ENCODE measurements around the gene CES1. TPM values are rescaled to one million over a fixed set of nuclear protein-coding genes. Genes with fewer than 3 reads are reported as not detected.

CES1 gene
- total and polyA plus RNA-seq, 2 donors (not counting 1 experiment from before 2014, with no cell fraction given) = 15.0 to 41.6 TPM

DNA sequence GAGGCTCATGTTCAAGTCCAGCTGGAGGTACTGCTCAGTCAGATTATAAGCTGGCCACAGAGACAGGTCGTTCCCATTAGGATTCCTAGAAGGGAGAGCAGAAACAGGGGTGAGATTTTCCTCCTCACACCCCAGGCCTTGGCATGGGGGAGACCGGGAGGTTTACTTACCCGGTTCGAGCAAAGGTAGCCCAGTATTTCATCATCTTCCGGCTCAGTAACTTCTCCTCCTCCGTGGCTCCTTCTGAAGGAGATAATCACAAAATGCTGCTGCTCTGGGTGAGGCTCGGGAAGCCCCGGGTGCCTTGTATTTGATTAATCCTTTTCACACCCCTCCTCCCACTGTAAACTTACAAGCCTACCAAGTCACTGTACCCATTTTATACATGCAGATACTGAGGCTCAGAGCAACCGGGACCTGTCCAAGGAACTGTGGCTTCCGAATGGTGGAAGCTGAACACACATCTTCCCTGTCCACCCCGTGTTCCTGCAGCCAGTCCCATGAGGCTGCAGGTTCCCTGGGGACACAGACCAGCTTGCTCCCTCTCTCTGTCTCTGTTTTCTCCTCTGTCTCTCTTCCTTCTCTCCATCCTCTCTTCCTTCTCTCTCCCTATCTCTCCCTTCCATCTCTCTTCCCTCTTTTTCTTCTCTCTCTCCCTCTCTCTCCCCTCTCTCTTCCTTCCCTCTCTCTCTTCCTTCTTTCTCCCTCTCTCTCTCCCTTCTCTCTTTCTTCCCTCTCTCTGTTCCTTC, 13.9 kb upstream of the CES1 start:
- Histone ChIP-seq H3K9ac (ENCODE audit: insufficient read depth, low read length) (no peak overlapping the region), H3K9me3 (ENCODE audit: control insufficient read depth, insufficient read depth, low read depth, low read length) (no peaks in the 10 kb centered on the region), H4K20me1 (ENCODE audit: control insufficient read depth, extremely low read depth, insufficient read depth, low read length) (no peaks in the 10 kb centered on the region)

DNA sequence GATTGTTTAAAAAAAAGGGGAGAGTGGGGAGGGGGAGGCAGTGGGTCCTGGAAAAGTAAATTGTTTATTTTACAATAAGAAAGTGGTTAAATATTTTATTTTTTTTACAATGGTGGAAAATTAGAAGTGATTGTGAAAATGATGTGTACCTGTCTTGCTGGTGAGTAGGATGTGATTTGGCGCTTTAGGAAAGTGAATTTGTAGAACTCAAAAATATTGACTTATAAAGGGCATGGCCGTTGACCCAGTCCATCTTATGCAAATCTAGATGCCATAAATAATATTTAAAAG, 10.2 kb upstream of the CES1 start:
- H3K27ac ChIP-seq (ENCODE audit: insufficient read depth, low read length) = no peak overlapping the region
- H3K4me1 ChIP-seq (ENCODE audit: control insufficient read depth, extremely low read depth, insufficient read depth, low read length) = no peaks in the 10 kb centered on the region
- H3K4me2 ChIP-seq (ENCODE audit: extremely low read depth, insufficient read depth, low read length) = no peak overlapping the region
- TF ChIP-seq EZH2 (IDR thresholded peaks at IDR 0.05; ENCODE audit: low read length, missing control alignments) = no peak
- TF ChIP-seq, protein P1, sequence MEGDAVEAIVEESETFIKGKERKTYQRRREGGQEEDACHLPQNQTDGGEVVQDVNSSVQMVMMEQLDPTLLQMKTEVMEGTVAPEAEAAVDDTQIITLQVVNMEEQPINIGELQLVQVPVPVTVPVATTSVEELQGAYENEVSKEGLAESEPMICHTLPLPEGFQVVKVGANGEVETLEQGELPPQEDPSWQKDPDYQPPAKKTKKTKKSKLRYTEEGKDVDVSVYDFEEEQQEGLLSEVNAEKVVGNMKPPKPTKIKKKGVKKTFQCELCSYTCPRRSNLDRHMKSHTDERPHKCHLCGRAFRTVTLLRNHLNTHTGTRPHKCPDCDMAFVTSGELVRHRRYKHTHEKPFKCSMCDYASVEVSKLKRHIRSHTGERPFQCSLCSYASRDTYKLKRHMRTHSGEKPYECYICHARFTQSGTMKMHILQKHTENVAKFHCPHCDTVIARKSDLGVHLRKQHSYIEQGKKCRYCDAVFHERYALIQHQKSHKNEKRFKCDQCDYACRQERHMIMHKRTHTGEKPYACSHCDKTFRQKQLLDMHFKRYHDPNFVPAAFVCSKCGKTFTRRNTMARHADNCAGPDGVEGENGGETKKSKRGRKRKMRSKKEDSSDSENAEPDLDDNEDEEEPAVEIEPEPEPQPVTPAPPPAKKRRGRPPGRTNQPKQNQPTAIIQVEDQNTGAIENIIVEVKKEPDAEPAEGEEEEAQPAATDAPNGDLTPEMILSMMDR (conservative IDR thresholded peaks at IDR 0.05 in 1 of 2, IDR thresholded peaks at IDR 0.05 in 1 of 2; ENCODE audit: low read depth in 1 of 2, low read length in 2 of 2) = no peak
- no peak for DNase-seq (ENCODE audit: low read depth in 2 of 2)
- no peaks in the 10 kb centered on the region for H3K36me3 ChIP-seq (ENCODE audit: control insufficient read depth, insufficient read depth, low read length)
- no peak overlapping the region for H3K9ac ChIP-seq (ENCODE audit: insufficient read depth, low read length)
- H3K27me3 ChIP-seq (ENCODE audit: control insufficient read depth, insufficient read depth, low read length) = no peaks in the 10 kb centered on the region
- H3K9me3 ChIP-seq (ENCODE audit: control insufficient read depth, insufficient read depth, low read depth, low read length) = no peaks in the 10 kb centered on the region
- H2AFZ ChIP-seq (ENCODE audit: low read length) = no peak overlapping the region
- no peaks in the 10 kb centered on the region for H4K20me1 ChIP-seq (ENCODE audit: control insufficient read depth, extremely low read depth, insufficient read depth, low read length)
- H3K4me3 ChIP-seq (replicated peaks in 1 of 4; ENCODE audit: control extremely low read depth in 1 of 4, insufficient read depth in 1 of 4, low read depth in 3 of 4, low read length in 4 of 4) = no peak overlapping the region
- no peaks in the 10 kb centered on the region for H3K79me2 ChIP-seq (ENCODE audit: control insufficient read depth, insufficient read depth, low read length)

More for the DNA sequence above, 13.9 kb upstream of the CES1 start:
- TF ChIP-seq EZH2 (IDR thresholded peaks at IDR 0.05; ENCODE audit: low read length, missing control alignments) = no peak
- TF ChIP-seq, protein P1 (conservative IDR thresholded peaks at IDR 0.05 in 1 of 2, IDR thresholded peaks at IDR 0.05 in 1 of 2; ENCODE audit: low read depth in 1 of 2, low read length in 2 of 2) = no peak
- no peaks in the 10 kb centered on the region for H3K4me1 ChIP-seq (ENCODE audit: control insufficient read depth, extremely low read depth, insufficient read depth, low read length)
- no peaks in the 10 kb centered on the region for H3K27me3 ChIP-seq (ENCODE audit: control insufficient read depth, insufficient read depth, low read length)
- H3K36me3 ChIP-seq (ENCODE audit: control insufficient read depth, insufficient read depth, low read length) = no peaks in the 10 kb centered on the region
- H2AFZ ChIP-seq (ENCODE audit: low read length) = no peak overlapping the region
- no peak for DNase-seq (ENCODE audit: low read depth in 2 of 2)
- no peak overlapping the region for H3K4me3 ChIP-seq (replicated peaks in 1 of 4; ENCODE audit: control extremely low read depth in 1 of 4, insufficient read depth in 1 of 4, low read depth in 3 of 4, low read length in 4 of 4)
- H3K4me2 ChIP-seq (ENCODE audit: extremely low read depth, insufficient read depth, low read length) = no peak overlapping the region
- no peaks in the 10 kb centered on the region for H3K79me2 ChIP-seq (ENCODE audit: control insufficient read depth, insufficient read depth, low read length)
- no peak overlapping the region for H3K27ac ChIP-seq (ENCODE audit: insufficient read depth, low read length)

DNA sequence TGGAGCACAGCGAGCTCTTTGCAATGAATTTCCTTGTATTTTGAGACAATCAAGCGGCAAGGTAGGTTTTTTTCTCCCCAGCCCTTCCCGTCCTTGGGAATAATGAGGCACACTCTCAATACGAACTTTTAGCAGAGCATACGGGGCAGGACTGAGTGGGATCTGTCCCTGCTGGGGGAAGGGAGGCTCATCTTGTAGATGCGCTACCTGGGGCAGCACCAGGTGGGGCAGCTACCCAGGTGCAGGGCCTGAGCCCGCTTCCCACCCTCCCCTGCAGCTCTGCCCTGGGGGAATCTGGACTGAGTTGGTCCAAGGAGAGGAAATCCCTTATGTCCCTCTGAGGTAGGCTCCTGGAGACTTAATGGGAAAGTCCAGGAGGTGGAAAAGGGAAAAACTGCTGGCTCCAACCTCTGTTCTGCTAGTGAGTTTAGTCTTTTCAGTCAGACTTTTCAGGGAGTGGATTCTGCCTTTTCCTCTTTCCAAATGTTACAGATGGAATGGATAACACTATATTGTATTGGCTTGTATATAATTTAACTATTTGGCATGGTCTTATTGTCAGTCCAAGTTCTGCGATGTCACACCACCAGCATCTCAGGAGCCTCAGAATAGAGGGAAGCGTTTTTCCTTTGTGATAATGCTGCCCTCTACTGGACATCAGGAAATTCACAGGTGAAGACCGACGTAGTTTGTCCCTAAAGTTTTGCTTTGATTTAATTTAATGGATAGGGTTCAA, 9.6 kb upstream of the CES1 start:
- Histone ChIP-seq H3K36me3 (ENCODE audit: control insufficient read depth, insufficient read depth, low read length) (no peaks in the 10 kb centered on the region), H3K4me3 (replicated peaks in 1 of 4; ENCODE audit: control extremely low read depth in 1 of 4, insufficient read depth in 1 of 4, low read depth in 3 of 4, low read length in 4 of 4) (no peak overlapping the region), H3K4me1 (ENCODE audit: control insufficient read depth, extremely low read depth, insufficient read depth, low read length) (no peaks in the 10 kb centered on the region), H3K27ac (ENCODE audit: insufficient read depth, low read length) (no peak overlapping the region), H4K20me1 (ENCODE audit: control insufficient read depth, extremely low read depth, insufficient read depth, low read length) (no peaks in the 10 kb centered on the region), H3K27me3 (ENCODE audit: control insufficient read depth, insufficient read depth, low read length) (no peaks in the 10 kb centered on the region), H3K79me2 (ENCODE audit: control insufficient read depth, insufficient read depth, low read length) (no peaks in the 10 kb centered on the region), H3K9ac (ENCODE audit: insufficient read depth, low read length) (no peak overlapping the region), H3K4me2 (ENCODE audit: extremely low read depth, insufficient read depth, low read length) (no peak overlapping the region), H2AFZ (ENCODE audit: low read length) (no peak overlapping the region), H3K9me3 (ENCODE audit: control insufficient read depth, insufficient read depth, low read depth, low read length) (no peaks in the 10 kb centered on the region)
- DNase-seq (ENCODE audit: low read depth in 2 of 2) = peak; percentile 25 to 61
- TF ChIP-seq, protein P1 (conservative IDR thresholded peaks at IDR 0.05 in 1 of 2, IDR thresholded peaks at IDR 0.05 in 1 of 2; ENCODE audit: low read depth in 1 of 2, low read length in 2 of 2) = peak; percentile 65 to 66
- TF ChIP-seq EZH2 (IDR thresholded peaks at IDR 0.05; ENCODE audit: low read length, missing control alignments) = no peak

All from fibroblast of lung (primary cell).